Measurements from ENCODE around the gene GRK6. TPM values are rescaled to one million over a fixed set of nuclear protein-coding genes. Genes with fewer than 3 reads are reported as not detected.
A peak's percentile ranks its signal among the peaks of the same experiment; 100 is the strongest.

The GRK6 gene
- total RNA-seq, 2 donors from 2014 or later: 9.9 to 14.1 TPM

- Histone ChIP-seq H3K9me3 (no peaks in the 10 kb centered on the region), H3K4me1 (peaks cover 0 to 30% of the 10 kb centered on the region in 2 donors), H3K27ac (peak overlapping the region in 1 of 2 donors; percentile 35), H3K36me3 (peaks cover 47% of the 10 kb centered on the region), H3K27me3 (no peaks in the 10 kb centered on the region), H3K4me3 (no peak overlapping the region)
- TF ChIP-seq, protein P1, sequence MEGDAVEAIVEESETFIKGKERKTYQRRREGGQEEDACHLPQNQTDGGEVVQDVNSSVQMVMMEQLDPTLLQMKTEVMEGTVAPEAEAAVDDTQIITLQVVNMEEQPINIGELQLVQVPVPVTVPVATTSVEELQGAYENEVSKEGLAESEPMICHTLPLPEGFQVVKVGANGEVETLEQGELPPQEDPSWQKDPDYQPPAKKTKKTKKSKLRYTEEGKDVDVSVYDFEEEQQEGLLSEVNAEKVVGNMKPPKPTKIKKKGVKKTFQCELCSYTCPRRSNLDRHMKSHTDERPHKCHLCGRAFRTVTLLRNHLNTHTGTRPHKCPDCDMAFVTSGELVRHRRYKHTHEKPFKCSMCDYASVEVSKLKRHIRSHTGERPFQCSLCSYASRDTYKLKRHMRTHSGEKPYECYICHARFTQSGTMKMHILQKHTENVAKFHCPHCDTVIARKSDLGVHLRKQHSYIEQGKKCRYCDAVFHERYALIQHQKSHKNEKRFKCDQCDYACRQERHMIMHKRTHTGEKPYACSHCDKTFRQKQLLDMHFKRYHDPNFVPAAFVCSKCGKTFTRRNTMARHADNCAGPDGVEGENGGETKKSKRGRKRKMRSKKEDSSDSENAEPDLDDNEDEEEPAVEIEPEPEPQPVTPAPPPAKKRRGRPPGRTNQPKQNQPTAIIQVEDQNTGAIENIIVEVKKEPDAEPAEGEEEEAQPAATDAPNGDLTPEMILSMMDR (IDR thresholded peaks at IDR 0.05): no peak
- DNase-seq (ENCODE audit: low spot score): no peak
Measured at GRCh38 chr5:177431317-177432142, 5.1 kb downstream of the GRK6 start.

DNA sequence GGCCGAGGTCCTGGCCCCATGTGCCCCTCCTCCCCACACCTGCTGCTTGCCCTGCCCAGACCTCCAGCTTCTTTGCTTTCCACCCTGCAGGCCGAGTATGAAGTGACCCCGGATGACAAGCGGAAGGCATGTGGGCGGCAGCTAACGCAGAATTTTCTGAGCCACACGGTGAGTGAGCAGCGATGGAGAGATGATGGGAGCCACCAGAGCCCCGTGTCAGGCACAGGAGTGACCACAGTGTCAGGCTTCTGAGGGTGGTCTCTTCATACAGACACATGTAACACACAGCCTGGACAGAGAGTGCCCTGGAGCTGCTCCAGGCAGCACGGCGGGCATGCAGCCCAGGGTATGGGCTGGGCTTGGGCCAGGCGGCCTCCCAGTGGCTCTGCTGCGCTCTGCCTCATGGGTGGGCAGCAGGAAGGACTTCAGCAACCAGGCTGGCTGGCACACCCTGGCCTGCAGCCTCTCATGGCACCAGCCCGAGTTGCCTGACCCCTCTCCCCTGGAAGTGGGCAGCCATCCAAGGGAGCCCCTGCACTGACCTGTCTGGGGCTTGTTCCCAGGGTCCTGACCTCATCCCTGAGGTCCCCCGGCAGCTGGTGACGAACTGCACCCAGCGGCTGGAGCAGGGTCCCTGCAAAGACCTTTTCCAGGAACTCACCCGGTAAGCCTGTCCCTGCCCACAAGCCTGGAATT lies 5.8 kb downstream of the GRK6 start:
- Histone ChIP-seq H3K27me3 (no peaks in the 10 kb centered on the region), H3K9me3 (no peaks in the 10 kb centered on the region), H3K4me1 (peaks cover 0 to 25% of the 10 kb centered on the region in 2 donors), H3K4me3 (no peak overlapping the region), H3K36me3 (peaks cover 52% of the 10 kb centered on the region), H3K27ac (peak overlapping the region in 1 of 2 donors; percentile 35)
- TF ChIP-seq, protein P1 (IDR thresholded peaks at IDR 0.05): no peak
- DNase-seq (ENCODE audit: low spot score): no peak

DNA sequence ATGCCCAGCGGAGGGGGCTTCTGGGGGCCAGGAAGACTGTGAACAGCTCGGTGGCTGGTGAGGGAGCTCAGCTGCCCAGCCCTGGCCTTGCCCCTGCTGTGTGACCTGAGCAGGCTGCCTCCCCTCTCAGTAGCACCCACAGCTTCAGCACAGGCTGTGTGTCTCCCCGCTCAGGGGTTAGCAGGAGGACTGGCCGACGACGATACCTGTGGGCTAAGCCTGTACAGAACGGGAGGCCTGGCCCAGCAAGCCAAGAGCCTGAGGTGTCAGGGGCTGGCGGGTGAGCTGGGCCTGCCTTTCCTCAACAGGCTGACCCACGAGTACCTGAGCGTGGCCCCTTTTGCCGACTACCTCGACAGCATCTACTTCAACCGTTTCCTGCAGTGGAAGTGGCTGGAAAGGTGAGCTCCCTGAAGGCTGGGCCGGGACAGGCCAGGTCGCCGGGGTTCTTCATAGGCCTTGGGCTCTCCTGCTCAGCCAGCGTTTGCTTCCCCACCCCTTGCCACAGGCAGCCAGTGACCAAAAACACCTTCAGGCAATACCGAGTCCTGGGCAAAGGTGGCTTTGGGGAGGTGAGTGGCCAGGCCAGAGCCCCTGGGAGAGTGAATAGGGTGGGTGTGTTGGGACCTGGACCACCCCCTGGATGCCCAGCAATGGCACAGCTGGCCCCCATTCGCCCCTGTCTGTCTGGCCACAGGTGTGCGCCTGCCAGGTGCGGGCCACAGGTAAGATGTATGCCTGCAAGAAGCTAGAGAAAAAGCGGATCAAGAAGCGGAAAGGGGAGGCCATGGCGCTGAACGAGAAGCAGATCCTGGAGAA lies 6.6 kb downstream of the GRK6 start:
- Histone ChIP-seq H3K27me3 (no peaks in the 10 kb centered on the region), H3K27ac (peak overlapping the region in 1 of 2 donors; percentile 15), H3K36me3 (peaks cover 60% of the 10 kb centered on the region), H3K9me3 (no peaks in the 10 kb centered on the region), H3K4me1 (peaks cover 0 to 18% of the 10 kb centered on the region in 2 donors), H3K4me3 (no peak overlapping the region)
- TF ChIP-seq, protein P1 (IDR thresholded peaks at IDR 0.05): no peak
- no peak for DNase-seq (ENCODE audit: low spot score)

DNA sequence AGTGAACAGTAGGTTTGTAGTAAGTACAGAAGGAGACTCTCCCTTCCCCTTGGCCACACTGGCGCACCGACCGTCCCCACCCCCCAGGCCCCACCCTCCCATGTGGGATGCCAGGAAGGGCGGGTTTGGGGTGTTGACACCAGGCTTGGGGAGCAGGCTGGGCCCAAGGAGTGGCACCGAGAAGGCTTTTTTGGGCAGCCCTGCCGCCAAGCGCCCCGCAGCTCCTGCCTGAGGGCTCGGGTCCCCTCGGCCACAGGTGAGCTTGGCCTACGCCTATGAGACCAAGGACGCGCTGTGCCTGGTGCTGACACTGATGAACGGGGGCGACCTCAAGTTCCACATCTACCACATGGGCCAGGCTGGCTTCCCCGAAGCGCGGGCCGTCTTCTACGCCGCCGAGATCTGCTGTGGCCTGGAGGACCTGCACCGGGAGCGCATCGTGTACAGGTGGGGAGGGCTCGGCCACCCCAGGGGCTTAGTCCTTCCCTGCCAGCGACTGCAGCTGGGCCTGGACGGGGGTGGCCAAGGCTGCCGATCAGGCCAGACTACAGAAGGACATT lies 7.3 kb downstream of the GRK6 start:
- no peak overlapping the region for H3K27ac ChIP-seq
- no peaks in the 10 kb centered on the region for H3K27me3 ChIP-seq
- DNase-seq (ENCODE audit: low spot score): no peak
- H3K9me3 ChIP-seq: no peaks in the 10 kb centered on the region
- H3K4me3 ChIP-seq: no peak overlapping the region
- TF ChIP-seq, protein P1 (IDR thresholded peaks at IDR 0.05): no peak
- H3K4me1 ChIP-seq: peaks cover 0 to 11% of the 10 kb centered on the region in 2 donors
- peaks cover 64% of the 10 kb centered on the region for H3K36me3 ChIP-seq

DNA sequence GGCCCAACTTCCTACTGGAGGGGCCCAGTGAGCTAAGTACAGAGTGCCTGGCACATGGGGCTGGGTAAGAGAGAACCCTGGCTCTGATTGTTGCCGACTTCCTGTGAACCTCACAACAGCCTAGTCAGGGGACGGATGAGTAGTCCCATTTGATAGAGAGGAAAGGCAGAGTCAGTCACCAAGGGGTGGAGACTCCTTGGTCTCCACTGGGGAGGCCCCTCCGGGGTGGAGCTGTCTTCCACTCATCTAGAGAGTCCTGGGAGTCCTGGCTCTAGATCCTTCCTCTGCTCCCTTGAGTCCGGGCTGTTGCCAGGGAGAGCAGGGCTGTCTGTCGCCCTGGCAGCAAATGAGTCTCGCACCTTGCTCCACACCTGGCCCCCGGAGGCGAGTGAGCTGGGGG lies 8.0 kb downstream of the GRK6 start:
- H3K27me3 ChIP-seq: no peaks in the 10 kb centered on the region
- no peak for DNase-seq (ENCODE audit: low spot score)
- peaks cover 64% of the 10 kb centered on the region for H3K36me3 ChIP-seq
- no peaks in the 10 kb centered on the region for H3K9me3 ChIP-seq
- H3K4me1 ChIP-seq: peaks cover 0 to 7% of the 10 kb centered on the region in 2 donors
- no peak overlapping the region for H3K27ac ChIP-seq
- TF ChIP-seq, protein P1 (IDR thresholded peaks at IDR 0.05): no peak
- H3K4me3 ChIP-seq: no peak overlapping the region

Data from right atrium auricular region (tissue), 2 donors.